ENCODE data around the gene SH2D4B.

Gene SH2D4B

DNA sequence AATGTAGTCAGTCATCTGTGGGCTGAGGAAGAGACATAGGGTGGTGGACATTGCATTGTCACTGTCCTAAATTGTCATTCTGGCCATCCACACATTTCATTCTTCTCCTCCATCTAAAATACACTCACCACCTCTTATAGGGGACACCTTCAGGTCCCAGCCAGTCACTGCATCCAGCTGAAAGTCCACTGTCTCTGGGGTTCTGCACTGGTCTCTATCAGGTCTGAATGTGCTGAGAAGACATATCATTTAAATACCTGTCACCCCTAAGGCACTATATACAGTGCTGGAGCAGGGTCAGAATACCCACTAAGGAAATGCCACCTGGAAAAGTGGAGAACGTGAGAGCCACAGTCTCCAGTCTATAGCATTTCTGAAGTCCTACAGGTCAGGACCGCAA is 29.6 kb downstream of the SH2D4B start:
- no peak overlapping the region for H3K27ac ChIP-seq
- DNase-seq (ENCODE audit: low spot score): no peak
- CTCF ChIA-PET: interaction anchor here (1.0 kb wide), 1 partner anchor 12 kb away, joined by 4 read pairs; no protein-coding TSS in a partner anchor
- POLR2A ChIA-PET (ENCODE audit: low non-redundant PET): no interaction called here
- TF ChIP-seq, protein P1, sequence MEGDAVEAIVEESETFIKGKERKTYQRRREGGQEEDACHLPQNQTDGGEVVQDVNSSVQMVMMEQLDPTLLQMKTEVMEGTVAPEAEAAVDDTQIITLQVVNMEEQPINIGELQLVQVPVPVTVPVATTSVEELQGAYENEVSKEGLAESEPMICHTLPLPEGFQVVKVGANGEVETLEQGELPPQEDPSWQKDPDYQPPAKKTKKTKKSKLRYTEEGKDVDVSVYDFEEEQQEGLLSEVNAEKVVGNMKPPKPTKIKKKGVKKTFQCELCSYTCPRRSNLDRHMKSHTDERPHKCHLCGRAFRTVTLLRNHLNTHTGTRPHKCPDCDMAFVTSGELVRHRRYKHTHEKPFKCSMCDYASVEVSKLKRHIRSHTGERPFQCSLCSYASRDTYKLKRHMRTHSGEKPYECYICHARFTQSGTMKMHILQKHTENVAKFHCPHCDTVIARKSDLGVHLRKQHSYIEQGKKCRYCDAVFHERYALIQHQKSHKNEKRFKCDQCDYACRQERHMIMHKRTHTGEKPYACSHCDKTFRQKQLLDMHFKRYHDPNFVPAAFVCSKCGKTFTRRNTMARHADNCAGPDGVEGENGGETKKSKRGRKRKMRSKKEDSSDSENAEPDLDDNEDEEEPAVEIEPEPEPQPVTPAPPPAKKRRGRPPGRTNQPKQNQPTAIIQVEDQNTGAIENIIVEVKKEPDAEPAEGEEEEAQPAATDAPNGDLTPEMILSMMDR (conservative IDR thresholded peaks at IDR 0.05; ENCODE audit: low read depth): no peak

DNA sequence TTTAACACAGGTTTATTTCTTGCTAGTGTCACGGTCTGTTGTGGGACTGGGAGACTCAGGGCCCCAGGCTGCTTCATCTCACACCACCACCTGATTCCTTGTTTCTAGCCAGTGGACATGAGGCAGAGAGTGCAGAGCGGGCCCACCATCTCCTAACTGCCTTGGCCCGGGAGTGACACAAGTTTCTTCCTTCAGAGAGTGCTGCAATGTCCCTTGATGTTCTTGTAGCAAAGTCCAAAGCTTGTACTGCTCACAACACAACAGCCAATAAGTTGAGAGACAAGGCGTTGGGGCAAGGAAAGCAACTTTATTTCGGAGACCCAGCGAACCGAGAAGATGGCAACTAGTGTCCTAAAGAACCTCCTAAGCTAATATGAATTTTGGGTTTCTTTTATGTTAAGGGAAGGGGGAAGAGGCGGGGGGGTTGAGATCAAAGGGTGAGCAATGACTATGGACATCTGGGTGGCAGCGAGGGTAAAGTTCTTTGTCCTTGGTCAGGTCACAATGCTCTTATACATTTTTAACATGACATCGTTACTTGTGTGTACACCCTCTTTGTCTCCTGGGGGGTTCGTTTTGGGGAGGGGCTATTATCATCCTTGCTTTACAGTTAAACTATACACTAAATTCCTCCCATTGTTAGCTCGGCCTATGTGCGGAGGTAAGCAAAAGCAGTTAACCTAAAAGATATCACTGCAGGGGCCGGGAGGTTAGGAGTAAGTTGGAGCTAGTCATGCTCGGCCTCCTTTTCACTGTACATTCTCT is 31.6 kb downstream of the SH2D4B start:
- POLR2A ChIA-PET (ENCODE audit: low non-redundant PET): no interaction called here
- no peak for DNase-seq (ENCODE audit: low spot score)

DNA sequence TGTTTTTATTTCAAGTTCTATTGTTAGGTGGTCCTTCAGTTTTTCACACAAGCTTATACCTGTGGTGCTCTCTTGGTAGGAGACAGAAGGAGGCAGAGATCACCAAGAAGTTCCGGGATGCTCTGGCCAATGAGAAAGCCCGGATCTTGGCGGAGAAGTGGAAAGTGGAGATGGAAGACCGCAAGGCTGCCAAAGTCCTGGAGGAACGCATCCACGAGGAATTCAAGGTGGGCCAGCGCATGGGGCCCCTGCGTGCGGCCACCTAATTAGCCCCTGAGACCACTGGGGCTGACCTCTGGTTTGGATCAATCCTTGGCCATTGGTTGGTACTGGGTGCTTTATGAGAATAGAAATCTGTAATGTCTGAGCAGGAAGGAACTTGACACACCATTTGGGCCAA is 33.6 kb downstream of the SH2D4B start:
- TF ChIP-seq, protein P1 (conservative IDR thresholded peaks at IDR 0.05; ENCODE audit: low read depth): no peak
- ChIA-PET CTCF (no interaction called here), POLR2A (ENCODE audit: low non-redundant PET) (no interaction called here)

More for the DNA sequence above, 31.6 kb downstream of the SH2D4B start:
- TF ChIP-seq, protein P1 (conservative IDR thresholded peaks at IDR 0.05; ENCODE audit: low read depth): no peak
- no peak overlapping the region for H3K27ac ChIP-seq
- CTCF ChIA-PET: no interaction called here

DNA sequence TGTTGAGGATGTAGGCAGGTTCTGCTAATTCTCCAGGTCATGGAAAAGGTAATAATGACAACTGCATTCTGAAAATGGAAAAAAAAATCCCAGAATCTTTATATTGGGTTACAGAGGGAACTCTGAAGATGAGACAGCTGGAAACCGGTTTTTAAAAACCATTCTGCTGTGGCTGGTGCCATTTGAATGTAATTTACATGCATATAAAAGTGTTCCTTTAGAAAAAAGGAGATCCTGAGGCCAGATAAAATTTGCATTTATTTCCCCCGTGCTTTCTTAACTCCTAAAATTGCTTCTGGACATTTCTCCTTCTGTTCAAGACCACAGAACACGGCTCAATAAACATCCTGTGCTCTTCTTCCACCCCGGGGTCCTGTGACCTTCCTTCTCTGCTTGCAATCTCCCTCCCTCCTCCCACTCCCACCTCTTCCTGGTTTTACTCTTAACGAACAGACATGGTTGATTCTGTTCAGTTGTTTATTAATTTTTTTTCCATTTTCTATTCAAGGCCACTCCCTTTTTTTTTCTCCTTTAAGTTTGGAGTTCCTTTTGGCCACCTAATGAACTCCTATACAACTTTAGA is 41.6 kb downstream of the SH2D4B start:
- POLR2A ChIA-PET (ENCODE audit: low non-redundant PET): no interaction called here

More for the DNA sequence above, 33.6 kb downstream of the SH2D4B start:
- DNase-seq (ENCODE audit: low spot score): no peak
- H3K27ac ChIP-seq: no peak overlapping the region

DNA sequence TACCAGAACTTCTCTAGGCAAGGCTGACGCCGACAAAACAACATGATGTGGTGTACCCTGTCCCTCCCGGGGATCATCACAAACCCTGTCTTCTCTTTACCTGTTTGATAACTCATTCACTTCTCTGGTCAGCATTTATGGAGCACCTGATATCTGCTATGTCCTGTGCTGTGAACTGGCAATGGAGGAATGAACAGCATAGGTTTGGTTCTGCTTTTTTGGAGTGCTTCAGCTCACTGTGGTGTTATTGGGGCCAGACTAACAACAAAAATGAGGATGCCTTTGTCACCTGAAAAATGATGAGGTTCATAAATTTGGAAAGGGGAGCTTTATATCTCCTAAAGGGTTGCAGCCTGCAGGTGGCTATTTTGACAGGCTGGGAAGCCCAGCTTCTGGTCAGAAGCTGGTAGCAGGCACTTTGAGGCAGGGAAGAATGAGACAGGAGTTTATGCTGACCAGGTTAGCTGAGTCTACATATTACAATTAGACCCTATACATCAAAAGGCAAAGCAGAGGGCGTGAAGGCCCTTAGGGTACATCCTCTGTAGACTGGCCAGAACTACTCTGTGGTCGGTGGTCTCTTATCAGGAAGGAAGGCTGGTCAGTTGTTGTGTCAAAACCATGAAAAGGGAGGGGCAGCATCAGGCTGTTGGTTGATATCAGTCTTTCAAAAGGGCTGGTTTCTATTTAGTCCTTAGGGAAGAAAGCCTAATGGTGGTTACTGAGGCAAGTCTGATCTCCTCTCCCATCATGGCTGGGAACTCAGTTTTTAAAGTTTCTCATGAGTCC is 42.3 kb downstream of the SH2D4B start:
- POLR2A ChIA-PET (ENCODE audit: low non-redundant PET): no interaction called here
- TF ChIP-seq, protein P1 (conservative IDR thresholded peaks at IDR 0.05; ENCODE audit: low read depth): no peak
- no peak for DNase-seq (ENCODE audit: low spot score)
- CTCF ChIA-PET: interaction anchor here (0.7 kb wide), 2 partner anchors 83 to 136 kb away, joined by 3 read pairs; no protein-coding TSS in a partner anchor
- H3K27ac ChIP-seq: no peak overlapping the region

More for the DNA sequence above, 41.6 kb downstream of the SH2D4B start:
- TF ChIP-seq, protein P1 (conservative IDR thresholded peaks at IDR 0.05; ENCODE audit: low read depth): no peak
- CTCF ChIA-PET: interaction anchor here (0.6 to 1.0 kb wide), 4 partner anchors 12 to 878 kb away, joined by 3 to 4 read pairs (median 3); no protein-coding TSS in a partner anchor
- H3K27ac ChIP-seq: no peak overlapping the region
- DNase-seq (ENCODE audit: low spot score): no peak
